WERI-Rb-1 (cell line): Measurements from ENCODE around the gene TMEM266.

Source experiments
- DNase-seq: peaks from one replicate; pipeline ENCODE4 v3.0.0-alpha.2; 2020
- H3K27ac ChIP-seq: fragments of 250-450 bp; sonication (Bioruptor Pico); 2 replicates; pipeline ENCODE4 v1.5.1; 2020; ENCODE audit warnings: mild to moderate bottlenecking, moderate library complexity
- H3K27me3 ChIP-seq: fragments of 250-450 bp; sonication (Bioruptor Pico); 2 replicates; pipeline ENCODE4 v1.5.1; 2021; ENCODE audit warnings: mild to moderate bottlenecking, low read depth, moderate library complexity; ENCODE audit not compliant: insufficient read depth, severe bottlenecking
- H3K36me3 ChIP-seq: fragments of 250-450 bp; sonication (Bioruptor Pico); 2 replicates; pipeline ENCODE4 v1.5.1; 2020; ENCODE audit warnings: mild to moderate bottlenecking, moderate library complexity
- H3K4me3 ChIP-seq: 2 replicates; pipeline ENCODE4 v1.5.1; 2011; ENCODE audit warnings: low read depth, mild to moderate bottlenecking, control low read depth, low read length
- H3K9me3 ChIP-seq: fragments of 250-450 bp; sonication (Bioruptor Pico); 2 replicates; pipeline ENCODE4 v1.5.1; 2021; ENCODE audit warnings: mild to moderate bottlenecking, moderate library complexity; ENCODE audit not compliant: severe bottlenecking
- TF ChIP-seq, protein P1 (sequence below): IDR thresholded peaks from 2 replicates; pipeline ENCODE4 v1.5.1; 2011; ENCODE audit warnings: low read depth, mild to moderate bottlenecking, control low read depth, inconsistent platforms, low read length

The TMEM266 gene

DNA sequence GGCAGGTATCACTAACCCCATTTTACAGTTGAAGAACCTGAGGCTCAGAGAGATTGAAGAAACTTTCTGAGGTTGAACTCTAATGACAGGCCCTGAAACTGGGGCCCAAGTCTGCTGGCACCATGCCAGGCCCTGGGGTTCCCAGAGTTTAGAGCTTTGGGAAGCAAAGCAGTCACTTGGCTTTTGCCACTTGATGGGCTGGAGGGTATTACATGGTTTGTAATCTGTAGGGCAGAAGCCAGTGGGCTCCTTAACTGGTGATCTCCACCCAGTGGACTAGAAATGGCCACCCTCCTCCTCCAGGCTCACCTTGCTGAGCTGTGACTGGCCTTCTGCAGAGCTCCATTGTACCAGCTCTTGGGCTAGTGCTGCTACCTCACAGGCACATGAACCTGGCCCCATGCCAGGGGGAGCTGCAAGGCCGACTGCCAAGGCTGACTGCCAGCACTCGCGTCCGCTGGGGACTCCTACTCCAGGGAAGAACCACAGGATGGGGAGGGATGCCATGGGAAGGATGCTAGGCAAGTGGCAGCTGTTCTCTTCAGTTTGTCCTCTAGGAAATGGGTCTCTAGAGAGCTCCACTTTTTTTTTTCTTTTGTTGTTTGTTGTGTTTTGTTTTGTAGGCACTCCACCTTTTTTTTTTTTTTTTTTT, 146.7 kb downstream of the TMEM266 start:
- Histone ChIP-seq H3K4me3 (no peak overlapping the region), H3K27ac (no peak overlapping the region), H3K9me3 (no peaks in the 10 kb centered on the region), H3K36me3 (peaks cover 23% of the 10 kb centered on the region), H3K27me3 (no peaks in the 10 kb centered on the region)
- no peak for DNase-seq
- TF ChIP-seq, protein P1, sequence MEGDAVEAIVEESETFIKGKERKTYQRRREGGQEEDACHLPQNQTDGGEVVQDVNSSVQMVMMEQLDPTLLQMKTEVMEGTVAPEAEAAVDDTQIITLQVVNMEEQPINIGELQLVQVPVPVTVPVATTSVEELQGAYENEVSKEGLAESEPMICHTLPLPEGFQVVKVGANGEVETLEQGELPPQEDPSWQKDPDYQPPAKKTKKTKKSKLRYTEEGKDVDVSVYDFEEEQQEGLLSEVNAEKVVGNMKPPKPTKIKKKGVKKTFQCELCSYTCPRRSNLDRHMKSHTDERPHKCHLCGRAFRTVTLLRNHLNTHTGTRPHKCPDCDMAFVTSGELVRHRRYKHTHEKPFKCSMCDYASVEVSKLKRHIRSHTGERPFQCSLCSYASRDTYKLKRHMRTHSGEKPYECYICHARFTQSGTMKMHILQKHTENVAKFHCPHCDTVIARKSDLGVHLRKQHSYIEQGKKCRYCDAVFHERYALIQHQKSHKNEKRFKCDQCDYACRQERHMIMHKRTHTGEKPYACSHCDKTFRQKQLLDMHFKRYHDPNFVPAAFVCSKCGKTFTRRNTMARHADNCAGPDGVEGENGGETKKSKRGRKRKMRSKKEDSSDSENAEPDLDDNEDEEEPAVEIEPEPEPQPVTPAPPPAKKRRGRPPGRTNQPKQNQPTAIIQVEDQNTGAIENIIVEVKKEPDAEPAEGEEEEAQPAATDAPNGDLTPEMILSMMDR = no peak

GRCh38 chr15:76208084-76208785, 148.4 kb downstream of the TMEM266 start:
- H3K4me3 ChIP-seq = no peak overlapping the region
- H3K27ac ChIP-seq = no peak overlapping the region
- TF ChIP-seq, protein P1 = no peak
- peaks cover 32% of the 10 kb centered on the region for H3K36me3 ChIP-seq
- H3K9me3 ChIP-seq = no peaks in the 10 kb centered on the region
- H3K27me3 ChIP-seq = no peaks in the 10 kb centered on the region
- no peak for DNase-seq

GRCh38 chr15:76208786-76209424, 149.1 kb downstream of the TMEM266 start:
- TF ChIP-seq, protein P1 = no peak
- no peak for DNase-seq
- H3K36me3 ChIP-seq = peaks cover 39% of the 10 kb centered on the region
- H3K27ac ChIP-seq = no peak overlapping the region
- no peaks in the 10 kb centered on the region for H3K27me3 ChIP-seq
- H3K9me3 ChIP-seq = no peaks in the 10 kb centered on the region
- H3K4me3 ChIP-seq = no peak overlapping the region

DNA sequence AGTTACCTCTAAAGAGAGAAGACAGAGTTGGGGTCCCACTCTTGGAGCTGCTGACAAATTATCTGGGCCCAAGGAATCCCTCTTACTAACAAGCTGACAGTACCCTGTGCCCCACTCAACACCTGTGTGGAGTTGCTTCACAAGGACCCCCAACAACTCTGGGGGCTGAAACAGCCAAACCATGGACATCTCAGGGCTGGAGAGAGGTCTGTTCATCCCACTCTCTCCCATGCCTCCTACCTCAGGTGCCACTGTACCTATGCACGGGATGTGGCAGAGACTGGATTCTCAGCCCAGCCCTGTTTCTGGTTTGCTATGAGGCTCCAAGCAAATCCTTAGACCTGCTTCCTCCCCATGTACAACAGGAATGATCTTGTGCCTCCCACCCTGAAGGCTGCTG, 149.7 kb downstream of the TMEM266 start:
- Histone ChIP-seq H3K27ac (no peak overlapping the region), H3K9me3 (no peaks in the 10 kb centered on the region), H3K27me3 (no peaks in the 10 kb centered on the region), H3K4me3 (no peak overlapping the region), H3K36me3 (peaks cover 44% of the 10 kb centered on the region)
- TF ChIP-seq, protein P1 = no peak
- no peak for DNase-seq

GRCh38 chr15:76209942-76210341, 150.2 kb downstream of the TMEM266 start:
- Histone ChIP-seq H3K36me3 (peaks cover 48% of the 10 kb centered on the region), H3K27ac (no peak overlapping the region), H3K27me3 (no peaks in the 10 kb centered on the region), H3K9me3 (no peaks in the 10 kb centered on the region), H3K4me3 (no peak overlapping the region)
- no peak for DNase-seq
- TF ChIP-seq, protein P1 = no peak
